Peyer's patch (tissue), 4 donors: ENCODE data around the gene KIF6.

Experiments used
- POLR2A ChIP-seq, 2 donors: fragments of 450-650 bp; IDR thresholded peaks; one replicate each; pipeline ENCODE4 v1.5.1; 2017; ENCODE audit warnings: antibody characterized with exemption in 2 of 2, mild to moderate bottlenecking in 2 of 2, moderate library complexity in 2 of 2
- TF ChIP-seq, protein P1 (sequence below), 6 experiments: fragments of 450-650 bp in 4 of 6; fragments of 200-600 bp in 2 of 6; sonication (generic) in 1 of 6; IDR thresholded peaks; one replicate each; pipeline ENCODE4 v1.5.1; 2017 to 2019; ENCODE audit warnings: antibody characterized with exemption in 6 of 6, mild to moderate bottlenecking in 3 of 6, moderate library complexity in 1 of 6

DNA sequence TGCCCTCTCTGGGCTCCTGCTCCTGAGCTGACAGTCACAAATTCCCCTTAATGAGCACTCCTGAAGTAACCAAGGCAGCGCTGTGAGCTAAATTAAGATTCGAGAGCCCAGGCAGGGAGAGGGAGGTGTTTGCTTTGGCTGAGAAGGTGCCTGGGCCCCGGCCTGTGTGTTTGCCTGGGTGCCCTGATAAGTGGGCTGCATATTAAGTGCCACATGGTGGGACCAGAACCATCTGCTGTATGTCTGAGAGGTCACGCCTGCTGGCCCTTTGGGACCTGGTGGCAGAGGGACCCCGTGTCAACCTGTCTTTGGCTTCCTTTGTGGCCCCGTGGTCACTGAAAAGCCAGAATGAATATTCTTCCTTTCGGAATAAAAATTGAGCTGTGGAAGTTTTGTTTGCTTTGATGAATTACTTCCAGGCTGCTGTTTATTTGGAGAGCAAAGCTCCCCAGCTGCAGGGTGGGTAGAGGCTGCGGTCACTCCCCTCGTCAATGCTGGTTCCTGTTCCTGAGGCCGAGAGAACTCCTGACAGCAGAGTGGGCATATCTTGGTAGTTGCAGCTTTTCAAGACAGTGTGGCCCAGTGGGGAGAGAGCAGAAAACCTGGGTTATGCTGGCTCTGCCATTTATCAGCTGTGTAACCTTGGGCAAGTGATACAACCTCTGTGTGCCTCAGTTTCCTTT is 385.2 kb downstream of the KIF6 start:
- TF ChIP-seq, protein P1, sequence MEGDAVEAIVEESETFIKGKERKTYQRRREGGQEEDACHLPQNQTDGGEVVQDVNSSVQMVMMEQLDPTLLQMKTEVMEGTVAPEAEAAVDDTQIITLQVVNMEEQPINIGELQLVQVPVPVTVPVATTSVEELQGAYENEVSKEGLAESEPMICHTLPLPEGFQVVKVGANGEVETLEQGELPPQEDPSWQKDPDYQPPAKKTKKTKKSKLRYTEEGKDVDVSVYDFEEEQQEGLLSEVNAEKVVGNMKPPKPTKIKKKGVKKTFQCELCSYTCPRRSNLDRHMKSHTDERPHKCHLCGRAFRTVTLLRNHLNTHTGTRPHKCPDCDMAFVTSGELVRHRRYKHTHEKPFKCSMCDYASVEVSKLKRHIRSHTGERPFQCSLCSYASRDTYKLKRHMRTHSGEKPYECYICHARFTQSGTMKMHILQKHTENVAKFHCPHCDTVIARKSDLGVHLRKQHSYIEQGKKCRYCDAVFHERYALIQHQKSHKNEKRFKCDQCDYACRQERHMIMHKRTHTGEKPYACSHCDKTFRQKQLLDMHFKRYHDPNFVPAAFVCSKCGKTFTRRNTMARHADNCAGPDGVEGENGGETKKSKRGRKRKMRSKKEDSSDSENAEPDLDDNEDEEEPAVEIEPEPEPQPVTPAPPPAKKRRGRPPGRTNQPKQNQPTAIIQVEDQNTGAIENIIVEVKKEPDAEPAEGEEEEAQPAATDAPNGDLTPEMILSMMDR (IDR thresholded peaks at IDR 0.05), result no peak
- no peak for TF ChIP-seq POLR2A (IDR thresholded peaks at IDR 0.05)
